Upper lobe of left lung (tissue), 6 donors: ENCODE data around the gene CYP19A1. TPM values are rescaled to one million over a fixed set of nuclear protein-coding genes. Genes with fewer than 3 reads are reported as not detected.

Experiments used
- ATAC-seq, 2 donors: fragments of 200-7000 bp; cut with Tn5 transposase; one replicate each; pipeline ENCODE4 v1.9.1; 2022; ENCODE audit warnings: mild to moderate bottlenecking in 2 of 2, moderate library complexity in 2 of 2; ENCODE audit not compliant: low FRiP score in 2 of 2
- DNase-seq, 2 donors: peaks; one replicate each; pipeline ENCODE4 v3.0.0-alpha.2; 2019 to 2020
- H3K27ac ChIP-seq, 4 donors: fragments of 200-600 bp; sonication (generic); one replicate each; pipeline ENCODE4 v1.5.1; 2016 to 2019
- H3K27me3 ChIP-seq, 4 donors: fragments of 200-600 bp; sonication (generic); one replicate each; pipeline ENCODE4 v1.5.1; 2017 to 2019
- H3K36me3 ChIP-seq, 4 donors: fragments of 200-600 bp; sonication (generic); one replicate each; pipeline ENCODE4 v1.5.1; 2016 to 2019
- H3K4me1 ChIP-seq, 4 donors: fragments of 200-600 bp; sonication (generic); one replicate each; pipeline ENCODE4 v1.5.1; 2018 to 2019
- H3K4me3 ChIP-seq, 4 donors: fragments of 200-600 bp; sonication (generic); one replicate each; pipeline ENCODE4 v1.5.1; 2017 to 2019; ENCODE audit warnings: mild to moderate bottlenecking in 2 of 4, moderate library complexity in 1 of 4
- H3K9me3 ChIP-seq, 4 donors: fragments of 200-600 bp; sonication (generic); one replicate each; pipeline ENCODE4 v1.5.1; 2018 to 2019
- EP300 ChIP-seq, 4 donors: sonication (generic); formaldehyde crosslinking; IDR thresholded peaks; one replicate each; pipeline ENCODE4 v1.5.1; 2017; ENCODE audit warnings: antibody characterized with exemption in 4 of 4, control low read depth in 2 of 4
- POLR2A ChIP-seq, 4 donors: fragments of 450-650 bp; IDR thresholded peaks; one replicate each; pipeline ENCODE4 v1.5.1; 2016 to 2017; ENCODE audit warnings: antibody characterized with exemption in 4 of 4, mild to moderate bottlenecking in 2 of 4
- POLR2AphosphoS5 ChIP-seq, 2 donors: sonication (generic); formaldehyde crosslinking; IDR thresholded peaks; one replicate each; pipeline ENCODE4 v1.5.1; 2017; ENCODE audit warnings: antibody characterized with exemption in 2 of 2
- WGBS, 2 donors: methylation state at CpG; one replicate each; pipeline ENCODE4 v1.1.5; 2017 to 2018; 5-methylcytosine and 5-hydroxymethylcytosine counted together
- total RNA-seq, 6 donors: library from RNA; depleted of rRNA in 4 of 6; stranded (reverse); fragments of >200 nt in 4 of 6; gene quantifications; one replicate each; pipeline versions ENCODE4 v1.1.0 to v1.2.1, GENCODE V29; 2016 to 2021
- TF ChIP-seq, protein P1 (sequence below), 6 experiments: fragments of 450-650 bp in 4 of 6; fragments of 200-600 bp in 2 of 6; sonication (generic) in 2 of 6; IDR thresholded peaks; one replicate each; pipeline ENCODE4 v1.5.1; 2016 to 2019; ENCODE audit warnings: antibody characterized with exemption in 6 of 6
- donor health status: DM: no; HTN: no; CAD: no; lungs with moderate emphysema.
- donor health status: DM: no; HTN: yes; CAD: no; lungs with severe emphysema.

The CYP19A1 gene
- total RNA-seq, 6 donors from 2014 or later = 0.52 to 8.4 (median 1.0) TPM; not detected in 2

- H3K9me3 ChIP-seq = no peaks in the 10 kb centered on the region
- no peak overlapping the region for H3K4me3 ChIP-seq
- ATAC-seq (no peak), DNase-seq (no peak)
- H3K27me3 ChIP-seq = no peaks in the 10 kb centered on the region
- no peaks in the 10 kb centered on the region for H3K36me3 ChIP-seq
- TF ChIP-seq, protein P1, sequence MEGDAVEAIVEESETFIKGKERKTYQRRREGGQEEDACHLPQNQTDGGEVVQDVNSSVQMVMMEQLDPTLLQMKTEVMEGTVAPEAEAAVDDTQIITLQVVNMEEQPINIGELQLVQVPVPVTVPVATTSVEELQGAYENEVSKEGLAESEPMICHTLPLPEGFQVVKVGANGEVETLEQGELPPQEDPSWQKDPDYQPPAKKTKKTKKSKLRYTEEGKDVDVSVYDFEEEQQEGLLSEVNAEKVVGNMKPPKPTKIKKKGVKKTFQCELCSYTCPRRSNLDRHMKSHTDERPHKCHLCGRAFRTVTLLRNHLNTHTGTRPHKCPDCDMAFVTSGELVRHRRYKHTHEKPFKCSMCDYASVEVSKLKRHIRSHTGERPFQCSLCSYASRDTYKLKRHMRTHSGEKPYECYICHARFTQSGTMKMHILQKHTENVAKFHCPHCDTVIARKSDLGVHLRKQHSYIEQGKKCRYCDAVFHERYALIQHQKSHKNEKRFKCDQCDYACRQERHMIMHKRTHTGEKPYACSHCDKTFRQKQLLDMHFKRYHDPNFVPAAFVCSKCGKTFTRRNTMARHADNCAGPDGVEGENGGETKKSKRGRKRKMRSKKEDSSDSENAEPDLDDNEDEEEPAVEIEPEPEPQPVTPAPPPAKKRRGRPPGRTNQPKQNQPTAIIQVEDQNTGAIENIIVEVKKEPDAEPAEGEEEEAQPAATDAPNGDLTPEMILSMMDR (IDR thresholded peaks at IDR 0.05) = no peak
- TF ChIP-seq POLR2A (IDR thresholded peaks at IDR 0.05) (no peak), POLR2AphosphoS5 (IDR thresholded peaks at IDR 0.05) (no peak), EP300 (IDR thresholded peaks at IDR 0.05) (no peak)
- H3K27ac ChIP-seq = no peak overlapping the region
- 89 to 97% methylated on average over 3 of the region's 3 CpGs for WGBS, 2 donors
- H3K4me1 ChIP-seq = peaks cover 0 to 16% (median 10%) of the 10 kb centered on the region in 4 donors
Observed at GRCh38 chr15:51325167-51325566, 13.2 kb downstream of the CYP19A1 start.

DNA sequence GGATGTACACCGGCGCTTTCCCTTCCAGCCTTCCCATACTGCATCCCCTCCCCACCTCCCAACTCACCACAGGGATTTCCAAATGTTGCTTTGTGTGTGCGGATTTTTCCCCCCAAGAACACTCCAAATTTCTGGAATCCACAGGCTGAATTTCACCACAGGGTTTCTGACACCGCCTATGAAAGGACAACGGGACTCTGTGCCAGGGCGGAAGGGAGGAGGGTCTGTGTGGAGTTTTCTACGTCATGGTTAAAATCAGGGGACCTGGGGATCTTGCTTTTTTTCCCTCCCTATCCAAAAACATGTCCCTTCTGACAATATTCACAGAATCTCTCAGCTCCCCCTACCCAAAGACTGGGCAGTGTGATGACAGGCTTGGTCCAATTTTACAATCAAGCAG is 14.6 kb downstream of the CYP19A1 start:
- Histone ChIP-seq H3K4me3 (no peak overlapping the region), H3K9me3 (no peaks in the 10 kb centered on the region), H3K27ac (peak overlapping the region in 3 of 4 donors; percentile 42 to 56 (median 56)), H3K4me1 (peaks cover 0 to 16% (median 10%) of the 10 kb centered on the region in 4 donors), H3K27me3 (no peaks in the 10 kb centered on the region), H3K36me3 (no peaks in the 10 kb centered on the region)
- 78 to 79% methylated on average over 7 of the region's 7 CpGs for WGBS, 2 donors
- DNase-seq (no peak), ATAC-seq (no peak)
- TF ChIP-seq POLR2A (IDR thresholded peaks at IDR 0.05) = no peak
- TF ChIP-seq EP300 (IDR thresholded peaks at IDR 0.05) = no peak
- TF ChIP-seq, protein P1 (IDR thresholded peaks at IDR 0.05) = no peak
- no peak for TF ChIP-seq POLR2AphosphoS5 (IDR thresholded peaks at IDR 0.05)

DNA sequence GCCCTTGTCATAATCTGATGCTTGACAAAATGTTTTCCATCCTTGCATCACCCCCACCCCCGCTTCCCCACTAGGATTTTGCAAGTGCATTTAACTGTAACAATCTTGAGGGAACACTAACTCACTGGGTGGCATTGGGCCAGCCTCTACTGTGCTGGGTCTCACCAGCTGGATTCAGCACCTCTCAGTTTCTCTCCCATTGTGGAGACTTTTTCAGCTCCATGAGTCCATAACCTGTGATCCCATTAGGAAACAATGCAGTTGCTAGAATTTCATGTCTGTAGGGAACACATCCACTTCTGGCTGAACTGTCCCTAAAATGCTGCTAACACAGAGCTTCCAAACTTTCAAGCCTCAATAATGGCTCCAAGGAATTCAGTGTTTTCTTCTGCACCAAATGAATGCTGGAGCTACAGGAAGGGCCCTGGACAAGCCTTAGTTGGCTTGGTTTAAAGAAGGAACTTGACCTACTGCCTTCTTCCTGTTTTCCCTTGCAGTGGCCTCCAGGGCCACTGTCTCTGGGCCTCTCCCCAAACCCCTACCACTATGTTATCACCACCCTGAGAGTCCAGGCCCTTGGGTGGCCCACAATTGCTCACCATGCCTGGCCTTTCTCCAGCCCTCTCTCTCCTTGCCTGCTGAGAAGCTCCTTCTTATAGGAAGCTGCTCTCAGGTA is 15.6 kb downstream of the CYP19A1 start:
- ATAC-seq (peak in 1 of 2 donors; percentile 73), DNase-seq (peak in 1 of 2 donors; percentile 78)
- no peaks in the 10 kb centered on the region for H3K36me3 ChIP-seq
- H3K4me1 ChIP-seq = peaks cover 0 to 16% (median 10%) of the 10 kb centered on the region in 4 donors
- TF ChIP-seq POLR2AphosphoS5 (IDR thresholded peaks at IDR 0.05) (peak; percentile 16 to 61), POLR2A (IDR thresholded peaks at IDR 0.05) (no peak), EP300 (IDR thresholded peaks at IDR 0.05) (no peak)
- TF ChIP-seq, protein P1 (IDR thresholded peaks at IDR 0.05) = no peak
- H3K27ac ChIP-seq = peak overlapping the region; percentile 56 to 71 (median 62)
- H3K27me3 ChIP-seq = no peaks in the 10 kb centered on the region
- H3K9me3 ChIP-seq = no peaks in the 10 kb centered on the region
- no peak overlapping the region for H3K4me3 ChIP-seq
- 74% methylated on average over 1 of the region's 1 CpG for WGBS, 2 donors

DNA sequence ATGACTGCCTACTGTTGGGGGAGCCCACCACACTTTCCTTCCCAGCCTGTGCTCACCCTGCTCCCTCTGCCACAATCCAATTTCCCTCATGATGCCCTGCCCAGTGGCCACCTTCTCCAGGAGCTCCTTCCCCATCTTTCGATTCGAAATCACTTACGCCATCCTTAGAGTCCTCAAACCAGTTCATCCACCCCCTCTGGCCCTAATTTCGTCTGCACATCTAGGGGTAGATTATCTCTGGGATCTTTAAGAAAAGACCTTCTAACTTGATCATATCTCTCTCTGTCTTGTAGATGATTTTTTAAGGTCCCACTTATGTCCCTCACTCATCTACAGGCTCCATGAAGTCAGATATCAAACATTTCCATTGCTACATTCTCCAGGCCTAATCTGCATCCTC is 17.1 kb downstream of the CYP19A1 start:
- Histone ChIP-seq H3K4me3 (no peak overlapping the region), H3K27me3 (no peaks in the 10 kb centered on the region), H3K9me3 (no peaks in the 10 kb centered on the region), H3K36me3 (no peaks in the 10 kb centered on the region), H3K27ac (no peak overlapping the region), H3K4me1 (peaks cover 0 to 16% (median 10%) of the 10 kb centered on the region in 4 donors)
- TF ChIP-seq POLR2A (IDR thresholded peaks at IDR 0.05) (no peak), POLR2AphosphoS5 (IDR thresholded peaks at IDR 0.05) (no peak), EP300 (IDR thresholded peaks at IDR 0.05) (no peak)
- TF ChIP-seq, protein P1 (IDR thresholded peaks at IDR 0.05) = no peak
- no peak for ATAC-seq
- no peak for DNase-seq
- 80 to 90% methylated on average over 4 of the region's 4 CpGs for WGBS, 2 donors

- no peak overlapping the region for H3K27ac ChIP-seq
- H3K36me3 ChIP-seq = no peaks in the 10 kb centered on the region
- 89 to 98% methylated on average over 2 of the region's 2 CpGs for WGBS, 2 donors
- no peaks in the 10 kb centered on the region for H3K9me3 ChIP-seq
- H3K4me3 ChIP-seq = no peak overlapping the region
- no peaks in the 10 kb centered on the region for H3K27me3 ChIP-seq
- DNase-seq (no peak), ATAC-seq (no peak)
- H3K4me1 ChIP-seq = peaks cover 0 to 16% (median 10%) of the 10 kb centered on the region in 4 donors
- no peak for TF ChIP-seq POLR2A (IDR thresholded peaks at IDR 0.05)
- TF ChIP-seq, protein P1 (IDR thresholded peaks at IDR 0.05) = no peak
- TF ChIP-seq EP300 (IDR thresholded peaks at IDR 0.05) = no peak
Observed at GRCh38 chr15:51320843-51321242, 17.6 kb downstream of the CYP19A1 start.
